Dedifferentiated amniotic fluid mesenchymal stem cell (primary cell): ENCODE measurements around the gene POC1B.

ENCODE experiments used
- DNase-seq: peaks from one replicate; pipeline ENCODE4 v3.0.0-alpha.2; 2016; ENCODE audit errors: extremely low spot score

Gene POC1B

GRCh38 chr12:89497467-89497866, 28.4 kb downstream of the POC1B start:
- no peak for DNase-seq

GRCh38 chr12:89497005-89497404, 28.8 kb downstream of the POC1B start:
- no peak for DNase-seq

GRCh38 chr12:89494411-89495231, 31.2 kb downstream of the POC1B start:
- DNase-seq = no peak

GRCh38 chr12:89493670-89494302, 32.1 kb downstream of the POC1B start:
- DNase-seq = no peak

GRCh38 chr12:89492883-89493282, 33.0 kb downstream of the POC1B start:
- no peak for DNase-seq

GRCh38 chr12:89490922-89491321, 34.9 kb downstream of the POC1B start:
- no peak for DNase-seq

GRCh38 chr12:89486264-89486663, 39.6 kb downstream of the POC1B start:
- DNase-seq = no peak

- no peak for DNase-seq
Measured at GRCh38 chr12:89484470-89484869, 41.4 kb downstream of the POC1B start.

GRCh38 chr12:89481213-89481914, 44.5 kb downstream of the POC1B start:
- DNase-seq = no peak

- DNase-seq = no peak
Measured at GRCh38 chr12:89479982-89480381, 45.9 kb downstream of the POC1B start.

- DNase-seq = no peak
Measured at GRCh38 chr12:89477633-89478279, 48.1 kb downstream of the POC1B start.

- DNase-seq = no peak
Measured at GRCh38 chr12:89476904-89477595, 48.8 kb downstream of the POC1B start.

- DNase-seq = no peak
Measured at GRCh38 chr12:89476232-89476631, 49.6 kb downstream of the POC1B start.

- no peak for DNase-seq
Measured at GRCh38 chr12:89475203-89475990, 50.5 kb downstream of the POC1B start.

- no peak for DNase-seq
Measured at GRCh38 chr12:89474615-89475014, 51.2 kb downstream of the POC1B start.

GRCh38 chr12:89472508-89472907, 53.3 kb downstream of the POC1B start:
- DNase-seq = peak; percentile 30

- peak; percentile 36 for DNase-seq
Measured at GRCh38 chr12:89470741-89471509, 54.9 kb downstream of the POC1B start.

- no peak for DNase-seq
Measured at GRCh38 chr12:89469361-89469760, 56.5 kb downstream of the POC1B start.

- no peak for DNase-seq
Measured at GRCh38 chr12:89468648-89469326, 57.1 kb downstream of the POC1B start.
